ENCODE measurements around the gene RNU6-1. TPM values are rescaled to one million over a fixed set of nuclear protein-coding genes. Genes with fewer than 3 reads are reported as not detected.
A peak's percentile ranks its signal among the peaks of the same experiment; 100 is the strongest.

RNU6-1 gene
- total RNA-seq, 3 donors from 2014 or later, result not detected

DNA sequence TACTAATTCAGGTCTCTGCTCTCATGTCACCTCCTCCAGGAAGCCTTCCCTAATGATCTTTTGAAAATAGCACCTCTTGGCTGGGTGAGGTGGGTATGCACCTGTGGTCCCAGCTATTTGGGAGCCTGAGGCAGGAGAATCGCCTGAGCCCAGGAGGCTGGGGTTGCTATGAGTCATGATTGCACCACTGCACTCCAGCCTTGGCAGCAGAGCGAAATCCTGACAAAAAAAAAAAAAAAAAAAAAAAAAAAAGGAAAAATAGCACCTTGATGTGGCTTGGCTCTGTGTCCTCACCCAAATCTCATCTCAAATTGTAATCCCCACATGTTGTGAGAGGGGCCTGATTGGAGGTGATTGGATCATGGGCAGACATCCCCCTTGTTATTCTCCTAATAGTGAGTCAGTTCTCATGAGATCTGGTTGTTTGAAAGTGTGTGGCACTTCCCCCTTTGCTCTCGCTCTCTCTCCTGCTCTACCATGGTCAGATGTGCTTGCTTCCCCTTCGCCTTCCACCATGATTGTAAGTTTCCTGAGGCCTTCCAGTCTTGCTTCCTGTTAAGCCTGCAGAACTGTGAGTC is 11.2 kb upstream of the RNU6-1 start:
- Histone ChIP-seq H3K27ac (no peak overlapping the region), H3K36me3 (no peaks in the 10 kb centered on the region), H3K27me3 (no peaks in the 10 kb centered on the region), H3K4me1 (no peaks in the 10 kb centered on the region), H3K4me3 (no peak overlapping the region), H3K9me3 (no peaks in the 10 kb centered on the region)
- TF ChIP-seq POLR2AphosphoS5 (IDR thresholded peaks at IDR 0.05) (no peak), POLR2A (IDR thresholded peaks at IDR 0.05) (no peak)
- no peak for DNase-seq (ENCODE audit: low spot score in 2 of 2)
- intact Hi-C loops (cut with DNase I; ENCODE audit: low total_unique reads), result no loop called here

DNA sequence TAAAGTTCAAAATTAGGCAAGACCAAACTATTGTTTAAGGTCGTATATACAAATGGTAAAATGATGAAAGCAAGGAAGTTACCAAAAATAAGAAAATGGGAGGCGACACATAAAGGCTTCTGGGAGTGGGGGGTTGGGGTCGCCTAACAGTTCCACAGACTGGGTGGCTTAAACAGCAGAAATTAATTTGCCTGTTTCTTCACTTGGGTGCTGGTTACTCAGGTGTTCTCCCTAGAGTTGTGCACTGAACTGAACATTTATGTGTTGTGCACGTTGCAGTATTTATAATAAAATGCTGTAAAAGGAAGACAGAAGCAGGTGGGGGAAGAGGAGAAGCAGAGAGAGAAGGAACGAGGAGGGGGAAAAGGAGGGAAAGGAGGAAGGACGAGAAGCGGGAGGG is 10.5 kb upstream of the RNU6-1 start:
- no peaks in the 10 kb centered on the region for H3K36me3 ChIP-seq
- no peak for TF ChIP-seq POLR2AphosphoS5 (IDR thresholded peaks at IDR 0.05)
- no peak for TF ChIP-seq POLR2A (IDR thresholded peaks at IDR 0.05)
- TF ChIP-seq, protein P1, sequence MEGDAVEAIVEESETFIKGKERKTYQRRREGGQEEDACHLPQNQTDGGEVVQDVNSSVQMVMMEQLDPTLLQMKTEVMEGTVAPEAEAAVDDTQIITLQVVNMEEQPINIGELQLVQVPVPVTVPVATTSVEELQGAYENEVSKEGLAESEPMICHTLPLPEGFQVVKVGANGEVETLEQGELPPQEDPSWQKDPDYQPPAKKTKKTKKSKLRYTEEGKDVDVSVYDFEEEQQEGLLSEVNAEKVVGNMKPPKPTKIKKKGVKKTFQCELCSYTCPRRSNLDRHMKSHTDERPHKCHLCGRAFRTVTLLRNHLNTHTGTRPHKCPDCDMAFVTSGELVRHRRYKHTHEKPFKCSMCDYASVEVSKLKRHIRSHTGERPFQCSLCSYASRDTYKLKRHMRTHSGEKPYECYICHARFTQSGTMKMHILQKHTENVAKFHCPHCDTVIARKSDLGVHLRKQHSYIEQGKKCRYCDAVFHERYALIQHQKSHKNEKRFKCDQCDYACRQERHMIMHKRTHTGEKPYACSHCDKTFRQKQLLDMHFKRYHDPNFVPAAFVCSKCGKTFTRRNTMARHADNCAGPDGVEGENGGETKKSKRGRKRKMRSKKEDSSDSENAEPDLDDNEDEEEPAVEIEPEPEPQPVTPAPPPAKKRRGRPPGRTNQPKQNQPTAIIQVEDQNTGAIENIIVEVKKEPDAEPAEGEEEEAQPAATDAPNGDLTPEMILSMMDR (IDR thresholded peaks at IDR 0.05), result no peak
- intact Hi-C loops (cut with DNase I; ENCODE audit: low total_unique reads), result no loop called here
- H3K27me3 ChIP-seq, result no peaks in the 10 kb centered on the region
- no peak overlapping the region for H3K27ac ChIP-seq
- DNase-seq (ENCODE audit: low spot score in 2 of 2), result no peak
- no peaks in the 10 kb centered on the region for H3K9me3 ChIP-seq
- no peak overlapping the region for H3K4me3 ChIP-seq
- no peaks in the 10 kb centered on the region for H3K4me1 ChIP-seq

DNA sequence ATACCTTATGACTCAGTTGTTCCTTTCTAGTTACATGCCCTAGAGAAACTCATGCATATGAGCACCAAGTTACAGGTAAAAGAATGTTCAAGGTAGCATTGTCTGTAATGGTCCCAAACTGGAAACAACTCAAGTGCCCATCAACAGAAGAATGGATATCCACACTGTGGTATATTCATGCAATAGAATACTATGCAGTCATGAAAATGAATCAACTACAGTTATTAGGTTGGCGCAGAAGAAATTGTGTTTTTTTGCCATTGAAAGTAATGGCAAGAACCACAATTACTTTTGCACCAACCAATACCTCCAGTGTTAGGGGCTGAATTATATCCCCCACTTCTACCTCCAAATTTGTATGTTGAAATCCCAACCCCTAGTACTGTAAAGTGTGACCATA is 9.7 kb upstream of the RNU6-1 start:
- Histone ChIP-seq H3K4me3 (no peak overlapping the region), H3K36me3 (no peaks in the 10 kb centered on the region), H3K9me3 (no peaks in the 10 kb centered on the region), H3K27me3 (no peaks in the 10 kb centered on the region), H3K4me1 (no peaks in the 10 kb centered on the region), H3K27ac (no peak overlapping the region)
- TF ChIP-seq POLR2A (IDR thresholded peaks at IDR 0.05), result no peak
- TF ChIP-seq, protein P1 (IDR thresholded peaks at IDR 0.05), result no peak
- TF ChIP-seq POLR2AphosphoS5 (IDR thresholded peaks at IDR 0.05), result no peak
- no peak for DNase-seq (ENCODE audit: low spot score in 2 of 2)
- intact Hi-C loops (cut with DNase I; ENCODE audit: low total_unique reads), result no loop called here

DNA sequence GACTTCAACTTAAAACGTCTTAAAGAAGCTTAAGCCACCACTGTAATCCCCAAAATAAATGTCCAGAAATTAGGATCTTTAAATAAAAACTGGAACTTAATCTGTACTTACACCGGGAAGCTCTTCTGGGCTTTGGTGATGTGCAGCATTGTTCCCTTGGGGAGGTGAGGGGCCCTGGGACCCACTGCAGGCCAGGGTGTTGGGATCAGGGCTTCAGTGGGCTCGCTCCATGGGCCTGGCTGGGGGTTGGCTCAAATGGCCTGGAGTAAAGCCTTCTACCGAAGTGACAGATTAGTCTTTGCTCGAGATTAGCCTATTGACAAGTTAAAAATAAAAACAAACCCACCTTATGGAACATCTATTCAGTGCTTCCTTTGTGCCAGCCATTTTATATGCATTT is 6.1 kb upstream of the RNU6-1 start:
- no peak for TF ChIP-seq POLR2AphosphoS5 (IDR thresholded peaks at IDR 0.05)
- TF ChIP-seq, protein P1 (IDR thresholded peaks at IDR 0.05), result no peak
- no peak overlapping the region for H3K27ac ChIP-seq
- peaks cover 0 to 3% of the 10 kb centered on the region in 2 donors for H3K4me1 ChIP-seq
- no peaks in the 10 kb centered on the region for H3K9me3 ChIP-seq
- intact Hi-C loops (cut with DNase I; ENCODE audit: low total_unique reads), result no loop called here
- H3K4me3 ChIP-seq, result no peak overlapping the region
- no peaks in the 10 kb centered on the region for H3K36me3 ChIP-seq
- no peak for DNase-seq (ENCODE audit: low spot score in 2 of 2)
- no peaks in the 10 kb centered on the region for H3K27me3 ChIP-seq

DNA sequence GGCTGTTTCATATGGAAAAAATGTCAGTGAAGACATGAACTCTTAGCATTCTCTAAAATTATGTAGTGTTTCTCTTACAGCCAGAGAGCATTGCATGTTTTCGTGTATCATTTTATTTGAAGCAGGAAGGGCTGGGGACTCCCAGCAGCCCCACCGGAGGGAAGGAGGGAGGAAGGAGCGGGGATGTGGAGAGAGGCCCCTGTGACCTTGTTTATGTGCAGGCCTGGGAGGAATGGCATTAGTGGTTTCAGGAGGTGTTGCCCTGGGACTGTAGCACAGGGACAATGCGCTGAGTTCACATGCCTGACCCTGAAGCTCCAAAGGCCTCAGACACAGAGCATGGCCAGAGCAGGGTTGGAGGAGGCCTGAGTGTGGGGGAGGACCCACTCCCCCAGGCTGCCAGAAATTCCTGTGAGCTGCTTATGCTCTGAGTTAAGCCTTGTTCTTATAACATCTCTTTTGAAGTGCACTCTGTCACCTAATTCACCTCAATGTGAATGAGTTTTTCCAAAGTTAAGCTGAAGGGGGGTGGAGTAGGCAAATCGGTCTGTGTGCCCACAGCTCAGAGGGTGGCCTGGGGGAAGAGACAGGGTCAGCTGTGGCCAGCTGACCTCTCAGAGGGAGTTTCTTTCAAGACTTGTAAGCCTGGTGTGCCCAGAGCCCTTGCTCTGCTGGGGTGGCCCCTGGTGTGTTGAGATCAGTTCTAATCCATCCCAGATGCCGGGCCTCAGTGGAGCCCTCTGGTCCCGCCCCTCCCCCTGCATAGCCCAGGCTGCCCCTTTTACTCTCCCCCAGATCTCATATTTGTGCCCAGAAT is 3.9 kb upstream of the RNU6-1 start:
- peak overlapping the region; percentile 30 to 73 for H3K27ac ChIP-seq
- intact Hi-C loops (cut with DNase I; ENCODE audit: low total_unique reads), result no loop called here
- TF ChIP-seq, protein P1 (IDR thresholded peaks at IDR 0.05), result no peak
- TF ChIP-seq POLR2A (IDR thresholded peaks at IDR 0.05) (no peak), POLR2AphosphoS5 (IDR thresholded peaks at IDR 0.05) (no peak)
- DNase-seq (ENCODE audit: low spot score in 2 of 2), result no peak
- H3K4me1 ChIP-seq, result peaks cover 0 to 3% of the 10 kb centered on the region in 2 donors
- H3K9me3 ChIP-seq, result no peaks in the 10 kb centered on the region
- no peaks in the 10 kb centered on the region for H3K27me3 ChIP-seq
- H3K36me3 ChIP-seq, result no peaks in the 10 kb centered on the region
- no peak overlapping the region for H3K4me3 ChIP-seq

All from breast epithelium (tissue), 4 donors.